DOHH2 (cell line): ENCODE measurements around the gene AOC1.

Source experiments
- H3F3A ChIP-seq: fragments of 200-600 bp; sonication (generic), shearing (Covaris generic); 2 replicates; pipeline ENCODE4 v1.6.0; 2016; ENCODE audit warnings: antibody characterized with exemption, mild to moderate bottlenecking; ENCODE audit not compliant: control insufficient read depth, insufficient read depth
- H3K27ac ChIP-seq: fragments of 200-600 bp; sonication (generic); 2 replicates; pipeline ENCODE4 v1.5.1; 2014; ENCODE audit warnings: low read depth, mild to moderate bottlenecking, low read length, moderate library complexity
- H3K27me3 ChIP-seq: fragments of 200-600 bp; sonication (generic); 2 replicates; pipeline ENCODE4 v1.6.1; 2014; ENCODE audit warnings: mild to moderate bottlenecking, low read length, mixed read lengths; ENCODE audit not compliant: control insufficient read depth
- H3K36me3 ChIP-seq: fragments of 200-600 bp; sonication (generic); 2 replicates; pipeline ENCODE4 v1.6.1; 2014; ENCODE audit warnings: mild to moderate bottlenecking, low read length, moderate library complexity, mixed read lengths; ENCODE audit not compliant: control insufficient read depth
- H3K4me1 ChIP-seq: fragments of 200-600 bp; sonication (generic); 2 replicates; pipeline ENCODE4 v1.6.1; 2014; ENCODE audit warnings: mild to moderate bottlenecking, low read length, mixed read lengths; ENCODE audit not compliant: control insufficient read depth
- H3K4me2 ChIP-seq: fragments of 200-600 bp; sonication (generic); 2 replicates; pipeline ENCODE4 v1.6.0; 2014; ENCODE audit warnings: mild to moderate bottlenecking, low read length, moderate library complexity
- H3K4me3 ChIP-seq: fragments of 200-600 bp; sonication (generic); 2 replicates; pipeline ENCODE4 v1.5.1; 2014; ENCODE audit warnings: mild to moderate bottlenecking, low read length, mixed read lengths
- H3K79me2 ChIP-seq: fragments of 200-600 bp; sonication (generic); 2 replicates; pipeline ENCODE4 v1.6.1; 2014; ENCODE audit warnings: mild to moderate bottlenecking, low read length, mixed read lengths; ENCODE audit not compliant: control insufficient read depth
- H3K9me2 ChIP-seq: fragments of 200-600 bp; sonication (generic); replicated peaks from 2 replicates; pipeline ENCODE4 v1.6.1; 2014; ENCODE audit warnings: mild to moderate bottlenecking, low read length, mixed read lengths; ENCODE audit not compliant: control insufficient read depth
- H3K9me3 ChIP-seq: fragments of 200-600 bp; sonication (generic); 2 replicates; pipeline ENCODE4 v1.6.1; 2014; ENCODE audit warnings: antibody characterized with exemption, low read length, mixed read lengths; ENCODE audit not compliant: control insufficient read depth, insufficient read depth
- H4K20me1 ChIP-seq: fragments of 200-600 bp; sonication (generic); 2 replicates; pipeline ENCODE4 v1.6.0; 2014; ENCODE audit warnings: low read depth, mild to moderate bottlenecking, antibody characterized with exemption, low read length, moderate library complexity; ENCODE audit not compliant: control insufficient read depth, insufficient read depth
- CTCF ChIP-seq: fragments of 200-600 bp; sonication (generic); IDR thresholded peaks from one replicate; pipeline ENCODE4 v1.5.1; 2014; ENCODE audit warnings: antibody characterized with exemption, mild to moderate bottlenecking, low read depth, low read length; ENCODE audit not compliant: poor library complexity, severe bottlenecking
- EZH2phosphoT487 ChIP-seq: fragments of 200-600 bp; sonication (generic); IDR thresholded peaks from 2 replicates; pipeline ENCODE4 v1.6.1; 2017; ENCODE audit warnings: borderline replicate concordance, mild to moderate bottlenecking, antibody characterized with exemption, low read length, moderate library complexity, mixed read lengths

Gene AOC1

GRCh38 chr7:150854066-150855000 lies 2.0 kb downstream of the AOC1 start:
- no peaks in the 10 kb centered on the region for H3F3A ChIP-seq
- H3K4me2 ChIP-seq: no peak overlapping the region
- H3K9me2 ChIP-seq: no peaks in the 10 kb centered on the region
- H3K4me3 ChIP-seq: no peak overlapping the region
- H3K4me1 ChIP-seq: no peaks in the 10 kb centered on the region
- H3K27ac ChIP-seq: no peak overlapping the region
- peaks cover 9% of the 10 kb centered on the region; the same call in 1 of the 2 replicates for H3K27me3 ChIP-seq
- no peaks in the 10 kb centered on the region for H3K36me3 ChIP-seq
- H3K79me2 ChIP-seq: no peaks in the 10 kb centered on the region
- no peak for TF ChIP-seq CTCF
- TF ChIP-seq EZH2phosphoT487: no peak
- no peaks in the 10 kb centered on the region for H3K9me3 ChIP-seq
- no peaks in the 10 kb centered on the region for H4K20me1 ChIP-seq

- TF ChIP-seq EZH2phosphoT487 (no peak), CTCF (no peak)
- Histone ChIP-seq H3K4me2 (no peak overlapping the region), H3K4me1 (no peaks in the 10 kb centered on the region), H3K9me3 (no peaks in the 10 kb centered on the region), H3K4me3 (no peak overlapping the region), H3F3A (no peaks in the 10 kb centered on the region), H3K9me2 (no peaks in the 10 kb centered on the region), H3K27me3 (peaks cover 9% of the 10 kb centered on the region; the same call in 1 of the 2 replicates), H3K79me2 (no peaks in the 10 kb centered on the region), H3K36me3 (no peaks in the 10 kb centered on the region), H3K27ac (no peak overlapping the region), H4K20me1 (no peaks in the 10 kb centered on the region)
Observed at GRCh38 chr7:150855046-150855445, 2.7 kb downstream of the AOC1 start.

- Histone ChIP-seq H4K20me1 (no peaks in the 10 kb centered on the region), H3K27me3 (peaks cover 9% of the 10 kb centered on the region; the same call in 1 of the 2 replicates), H3K79me2 (no peaks in the 10 kb centered on the region), H3K36me3 (no peaks in the 10 kb centered on the region), H3K4me3 (no peak overlapping the region), H3K9me3 (no peaks in the 10 kb centered on the region), H3K9me2 (no peaks in the 10 kb centered on the region), H3K4me1 (no peaks in the 10 kb centered on the region), H3F3A (no peaks in the 10 kb centered on the region), H3K4me2 (no peak overlapping the region), H3K27ac (no peak overlapping the region)
- TF ChIP-seq CTCF (no peak), EZH2phosphoT487 (no peak)
Observed at GRCh38 chr7:150855476-150856302, 3.4 kb downstream of the AOC1 start.
